HEK293 (cell line): Measurements from ENCODE around the gene USP22.

Source experiments
- CTCF ChIA-PET: fragments of 350-600 bp; formaldehyde crosslinking; extraction: SDS; loops from one replicate; lab custom pipeline; 2021; ENCODE audit warnings: antibody characterized with exemption; lab: Yijun Ruan, JAX
- POLR2A ChIA-PET: fragments of 300-600 bp; formaldehyde crosslinking; extraction: SDS; loops from one replicate; lab custom pipeline; 2020; ENCODE audit warnings: antibody characterized with exemption, inconsistent platforms; lab: Yijun Ruan, JAX
- H3K27ac ChIP-seq: fragments of 200-500 bp; sonication (Bioruptor generic); 2 replicates; pipeline ENCODE4 v1.5.1; 2014; ENCODE audit warnings: low read depth, low read length, control low read depth, inconsistent platforms; ENCODE audit errors: extremely low read depth
- H3K36me3 ChIP-seq, 2 experiments: fragments of 200-500 bp in 1 of 2; sonication (Bioruptor generic) in 1 of 2; 1 replicate in 1 of 2; 2 replicates in 1 of 2; pipeline ENCODE4 v1.5.1; 2014 to 2017; ENCODE audit warnings: inconsistent platforms in 2 of 2, low read length in 2 of 2; ENCODE audit not compliant: control insufficient read depth in 2 of 2, insufficient read depth in 1 of 2
- H3K4me1 ChIP-seq: fragments of 200-500 bp; sonication (Bioruptor generic); 2 replicates; pipeline ENCODE4 v1.5.1; 2014; ENCODE audit warnings: mild to moderate bottlenecking, low read length, inconsistent platforms; ENCODE audit not compliant: control insufficient read depth, insufficient read depth
- H3K4me3 ChIP-seq: 2 replicates; pipeline ENCODE4 v1.5.1; 2011; ENCODE audit warnings: low read depth, mild to moderate bottlenecking, control low read depth, low read length, moderate library complexity
- H3K9me3 ChIP-seq: fragments of 200-500 bp; sonication (Bioruptor generic); 2 replicates; pipeline ENCODE4 v1.5.1; 2014; ENCODE audit warnings: low read depth, low read length, inconsistent platforms; ENCODE audit not compliant: control insufficient read depth, insufficient read depth
- BCL11B ChIP-seq: fragments of 450-650 bp; formaldehyde crosslinking; IDR thresholded peaks from 2 replicates; pipeline ENCODE4 v1.5.1; 2016; ENCODE audit warnings: low read depth, missing biosample characterization, missing genetic modification characterization
- GLI2 ChIP-seq: fragments of 450-650 bp; formaldehyde crosslinking; IDR thresholded peaks from 2 replicates; pipeline ENCODE4; 2017; ENCODE audit warnings: missing biosample characterization, missing genetic modification characterization, low read depth, borderline replicate concordance
- GLI4 ChIP-seq: fragments of 450-650 bp; formaldehyde crosslinking; IDR thresholded peaks from 2 replicates; pipeline ENCODE4 v1.5.1; 2016; ENCODE audit warnings: missing biosample characterization, missing genetic modification characterization
- KLF10 ChIP-seq: fragments of 450-650 bp; IDR thresholded peaks from 2 replicates; pipeline ENCODE4 v1.5.1; 2018; ENCODE audit warnings: missing biosample characterization, mild to moderate bottlenecking, missing genetic modification characterization
- KLF7 ChIP-seq: fragments of 450-650 bp; formaldehyde crosslinking; IDR thresholded peaks from 2 replicates; pipeline ENCODE4 v1.5.1; 2016; ENCODE audit warnings: missing biosample characterization, missing genetic modification characterization, borderline replicate concordance
- KLF9 ChIP-seq: fragments of 450-650 bp; formaldehyde crosslinking; IDR thresholded peaks from 2 replicates; pipeline ENCODE4 v1.5.1; 2016; ENCODE audit warnings: missing biosample characterization, missing genetic modification characterization, low read depth
- YY2 ChIP-seq: fragments of 450-650 bp; formaldehyde crosslinking; IDR thresholded peaks from 2 replicates; pipeline ENCODE4 v1.5.1; 2016; ENCODE audit warnings: missing biosample characterization, missing genetic modification characterization
- ZBTB6 ChIP-seq: fragments of 450-650 bp; formaldehyde crosslinking; IDR thresholded peaks from 2 replicates; pipeline ENCODE4 v1.5.1; 2017; ENCODE audit warnings: missing biosample characterization, missing genetic modification characterization
- ZFP3 ChIP-seq: fragments of 450-650 bp; formaldehyde crosslinking; IDR thresholded peaks from 2 replicates; pipeline ENCODE4 v1.5.1; 2016; ENCODE audit warnings: low read depth, missing biosample characterization, missing genetic modification characterization
- ZNF112 ChIP-seq: fragments of 450-650 bp; formaldehyde crosslinking; IDR thresholded peaks from 2 replicates; pipeline ENCODE4 v1.5.0; 2017; ENCODE audit warnings: missing biosample characterization, missing genetic modification characterization
- ZNF114 ChIP-seq: fragments of 450-650 bp; formaldehyde crosslinking; IDR thresholded peaks from 2 replicates; pipeline ENCODE4 v1.5.0; 2017; ENCODE audit warnings: missing biosample characterization, missing genetic modification characterization
- ZNF133 ChIP-seq: fragments of 450-650 bp; formaldehyde crosslinking; IDR thresholded peaks from 2 replicates; pipeline ENCODE4 v1.5.1; 2016; ENCODE audit warnings: missing biosample characterization, missing genetic modification characterization
- ZNF155 ChIP-seq: fragments of 450-650 bp; formaldehyde crosslinking; IDR thresholded peaks from 2 replicates; pipeline ENCODE4 v1.5.1; 2016; ENCODE audit warnings: missing biosample characterization, missing genetic modification characterization
- ZNF302 ChIP-seq: fragments of 450-650 bp; formaldehyde crosslinking; IDR thresholded peaks from 2 replicates; pipeline ENCODE4 v1.5.1; 2016; ENCODE audit warnings: missing biosample characterization, missing genetic modification characterization, low read depth
- ZNF354C ChIP-seq: fragments of 450-650 bp; formaldehyde crosslinking; IDR thresholded peaks from 2 replicates; pipeline ENCODE4 v1.5.1; 2016; ENCODE audit warnings: missing biosample characterization, missing genetic modification characterization, low read depth, borderline replicate concordance
- ZNF37A ChIP-seq: fragments of 450-650 bp; IDR thresholded peaks from 2 replicates; pipeline ENCODE4 v1.5.1; 2018; ENCODE audit warnings: missing biosample characterization, missing genetic modification characterization
- ZNF416 ChIP-seq: fragments of 450-650 bp; formaldehyde crosslinking; IDR thresholded peaks from 2 replicates; pipeline ENCODE4 v1.5.1; 2016; ENCODE audit warnings: missing biosample characterization, missing genetic modification characterization
- ZNF544 ChIP-seq: fragments of 450-650 bp; formaldehyde crosslinking; IDR thresholded peaks from 2 replicates; pipeline ENCODE4 v1.5.0; 2017; ENCODE audit warnings: missing biosample characterization, missing genetic modification characterization
- ZNF558 ChIP-seq: fragments of 450-650 bp; formaldehyde crosslinking; IDR thresholded peaks from 2 replicates; pipeline ENCODE4 v1.5.1; 2016; ENCODE audit warnings: missing biosample characterization, missing genetic modification characterization
- ZNF596 ChIP-seq: fragments of 450-650 bp; IDR thresholded peaks from 2 replicates; pipeline ENCODE4 v1.5.0; 2018; ENCODE audit warnings: missing biosample characterization, mild to moderate bottlenecking, missing genetic modification characterization, moderate library complexity
- ZNF654 ChIP-seq: fragments of 450-650 bp; formaldehyde crosslinking; IDR thresholded peaks from 2 replicates; pipeline ENCODE4 v1.5.1; 2016; ENCODE audit warnings: low read depth, missing biosample characterization, missing genetic modification characterization
- ZNF658 ChIP-seq: fragments of 450-650 bp; formaldehyde crosslinking; IDR thresholded peaks from 2 replicates; pipeline ENCODE4; 2016; ENCODE audit warnings: missing biosample characterization, missing genetic modification characterization
- ZNF664 ChIP-seq: fragments of 450-650 bp; formaldehyde crosslinking; IDR thresholded peaks from 2 replicates; pipeline ENCODE4 v1.5.1; 2016; ENCODE audit warnings: missing biosample characterization, missing genetic modification characterization
- ZNF768 ChIP-seq: fragments of 450-650 bp; formaldehyde crosslinking; IDR thresholded peaks from 2 replicates; pipeline ENCODE4 v1.5.1; 2018; ENCODE audit warnings: missing biosample characterization, mild to moderate bottlenecking, missing genetic modification characterization
- ZNF785 ChIP-seq: fragments of 450-650 bp; formaldehyde crosslinking; IDR thresholded peaks from 2 replicates; pipeline ENCODE4 v1.5.1; 2016; ENCODE audit warnings: missing biosample characterization, missing genetic modification characterization
- ZNF791 ChIP-seq: fragments of 450-650 bp; formaldehyde crosslinking; IDR thresholded peaks from 2 replicates; pipeline ENCODE4 v1.5.1; 2016; ENCODE audit warnings: missing biosample characterization, missing genetic modification characterization
- ZNF792 ChIP-seq: fragments of 450-650 bp; formaldehyde crosslinking; IDR thresholded peaks from 2 replicates; pipeline ENCODE4 v1.5.1; 2016; ENCODE audit warnings: missing biosample characterization, missing genetic modification characterization
- ZNF843 ChIP-seq: fragments of 450-650 bp; formaldehyde crosslinking; IDR thresholded peaks from 2 replicates; pipeline ENCODE4 v1.5.1; 2016; ENCODE audit warnings: missing biosample characterization, missing genetic modification characterization
- ZSCAN30 ChIP-seq: fragments of 450-650 bp; IDR thresholded peaks from 2 replicates; pipeline ENCODE4 v1.5.1; 2018; ENCODE audit warnings: missing biosample characterization, mild to moderate bottlenecking, missing genetic modification characterization, moderate library complexity
- TF ChIP-seq, protein P1 (sequence below): fragments of 450-650 bp; formaldehyde crosslinking; IDR thresholded peaks from 2 replicates; pipeline ENCODE4 v1.5.1; 2016; ENCODE audit warnings: missing biosample characterization, missing genetic modification characterization
- TF ChIP-seq, protein P2 (sequence below): fragments of 450-650 bp; formaldehyde crosslinking; IDR thresholded peaks from 2 replicates; pipeline ENCODE4 v1.5.1; 2016; ENCODE audit warnings: missing biosample characterization, missing genetic modification characterization
- TF ChIP-seq, protein P3 (sequence below): fragments of 450-650 bp; formaldehyde crosslinking; IDR thresholded peaks from 2 replicates; pipeline ENCODE4 v1.5.1; 2017; ENCODE audit warnings: missing biosample characterization, missing genetic modification characterization

The USP22 gene

DNA sequence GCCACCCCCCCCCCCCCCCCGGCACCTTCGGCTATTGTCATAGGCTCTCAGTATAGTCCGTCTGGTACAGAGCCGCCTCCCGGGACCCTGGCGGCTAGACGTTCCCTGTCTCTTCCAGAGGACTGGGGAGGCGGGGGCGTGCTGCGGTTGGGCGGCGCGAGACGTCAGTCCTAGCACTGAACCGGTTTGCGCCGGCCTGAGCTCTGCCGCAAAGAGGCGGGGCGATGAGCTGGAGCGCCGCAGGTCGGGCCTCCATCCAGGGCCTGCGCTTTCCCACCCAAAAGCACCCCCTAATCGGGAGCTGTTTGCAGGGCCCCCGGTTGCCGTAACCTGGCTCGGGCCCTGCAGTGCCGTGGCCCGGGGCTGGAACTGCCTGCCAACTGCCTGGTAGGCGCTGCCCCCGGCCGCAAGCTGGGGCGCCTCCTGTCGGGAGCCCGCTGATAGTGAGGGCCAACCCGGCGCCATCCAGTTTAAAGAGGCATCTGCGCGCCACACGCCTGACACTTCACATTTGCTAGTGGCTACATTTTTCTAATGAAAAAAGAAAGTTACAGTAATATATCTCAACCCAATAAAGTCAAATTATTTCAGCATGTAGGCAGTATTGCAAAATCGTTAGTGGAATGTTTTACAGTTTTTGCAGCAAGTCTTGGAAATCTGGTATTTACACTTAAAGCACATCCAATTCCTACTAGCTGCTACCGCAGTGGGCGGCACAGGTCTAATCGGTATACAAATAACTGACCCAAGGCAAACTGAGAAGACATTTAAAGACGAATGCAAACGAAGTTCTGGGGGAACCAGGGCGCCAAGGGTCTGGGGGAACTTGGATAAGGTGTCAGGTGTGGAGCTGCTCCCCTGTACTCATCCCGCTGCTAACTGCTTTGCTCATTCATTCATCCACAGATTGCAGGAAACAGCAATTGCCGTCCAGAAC lies 753 bp upstream of the USP22 start:
- CTCF ChIA-PET = interaction anchor here (0.6 to 2.0 kb wide), 20 partner anchors 9 to 469 kb away, joined by 3 to 19 read pairs (median 4); no protein-coding TSS in a partner anchor
- TF ChIP-seq ZNF558 (tag by site-specific recombination) = no peak
- no peak for TF ChIP-seq ZNF768 (tag by site-specific recombination)
- peak; percentile 87 for TF ChIP-seq BCL11B
- no peak for TF ChIP-seq ZNF114 (tag by site-specific recombination)
- TF ChIP-seq ZNF302 = no peak
- peak; percentile 93 for TF ChIP-seq ZSCAN30 (tag by site-specific recombination)
- no peak for TF ChIP-seq ZNF354C (tag by site-specific recombination)
- TF ChIP-seq ZFP3 = no peak
- TF ChIP-seq ZNF416 (tag by site-specific recombination) = no peak
- TF ChIP-seq ZNF544 (tag by site-specific recombination) = no peak
- TF ChIP-seq ZNF654 = no peak
- no peak for TF ChIP-seq ZNF792 (tag by site-specific recombination)
- TF ChIP-seq, protein P1, sequence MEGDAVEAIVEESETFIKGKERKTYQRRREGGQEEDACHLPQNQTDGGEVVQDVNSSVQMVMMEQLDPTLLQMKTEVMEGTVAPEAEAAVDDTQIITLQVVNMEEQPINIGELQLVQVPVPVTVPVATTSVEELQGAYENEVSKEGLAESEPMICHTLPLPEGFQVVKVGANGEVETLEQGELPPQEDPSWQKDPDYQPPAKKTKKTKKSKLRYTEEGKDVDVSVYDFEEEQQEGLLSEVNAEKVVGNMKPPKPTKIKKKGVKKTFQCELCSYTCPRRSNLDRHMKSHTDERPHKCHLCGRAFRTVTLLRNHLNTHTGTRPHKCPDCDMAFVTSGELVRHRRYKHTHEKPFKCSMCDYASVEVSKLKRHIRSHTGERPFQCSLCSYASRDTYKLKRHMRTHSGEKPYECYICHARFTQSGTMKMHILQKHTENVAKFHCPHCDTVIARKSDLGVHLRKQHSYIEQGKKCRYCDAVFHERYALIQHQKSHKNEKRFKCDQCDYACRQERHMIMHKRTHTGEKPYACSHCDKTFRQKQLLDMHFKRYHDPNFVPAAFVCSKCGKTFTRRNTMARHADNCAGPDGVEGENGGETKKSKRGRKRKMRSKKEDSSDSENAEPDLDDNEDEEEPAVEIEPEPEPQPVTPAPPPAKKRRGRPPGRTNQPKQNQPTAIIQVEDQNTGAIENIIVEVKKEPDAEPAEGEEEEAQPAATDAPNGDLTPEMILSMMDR (tag by site-specific recombination) = peak; percentile 98
- TF ChIP-seq ZNF133 (tag by site-specific recombination) = no peak
- no peak for TF ChIP-seq YY2 (tag by site-specific recombination)
- TF ChIP-seq ZNF658 (tag by site-specific recombination) = no peak
- TF ChIP-seq GLI2 = 0 out of 2 replicates have a peak, but pooled peaks have one; percentile 41
- no peak for TF ChIP-seq ZNF155 (tag by site-specific recombination)
- TF ChIP-seq, protein P2, sequence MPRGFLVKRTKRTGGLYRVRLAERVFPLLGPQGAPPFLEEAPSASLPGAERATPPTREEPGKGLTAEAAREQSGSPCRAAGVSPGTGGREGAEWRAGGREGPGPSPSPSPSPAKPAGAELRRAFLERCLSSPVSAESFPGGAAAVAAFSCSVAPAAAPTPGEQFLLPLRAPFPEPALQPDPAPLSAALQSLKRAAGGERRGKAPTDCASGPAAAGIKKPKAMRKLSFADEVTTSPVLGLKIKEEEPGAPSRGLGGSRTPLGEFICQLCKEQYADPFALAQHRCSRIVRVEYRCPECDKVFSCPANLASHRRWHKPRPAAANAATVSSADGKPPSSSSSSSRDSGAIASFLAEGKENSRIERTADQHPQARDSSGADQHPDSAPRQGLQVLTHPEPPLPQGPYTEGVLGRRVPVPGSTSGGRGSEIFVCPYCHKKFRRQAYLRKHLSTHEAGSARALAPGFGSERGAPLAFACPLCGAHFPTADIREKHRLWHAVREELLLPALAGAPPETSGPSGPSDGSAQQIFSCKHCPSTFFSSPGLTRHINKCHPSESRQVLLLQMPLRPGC = peak; percentile 59; the same call in 1 of the 2 replicates
- peak; percentile 55; the same call in 1 of the 2 replicates for TF ChIP-seq KLF7 (tag by site-specific recombination)
- peak; percentile 65; the same call in 1 of the 2 replicates for TF ChIP-seq KLF10 (tag by site-specific recombination)
- peak; percentile 58 for TF ChIP-seq ZBTB6 (tag by site-specific recombination)
- TF ChIP-seq ZNF664 (tag by site-specific recombination) = no peak
- TF ChIP-seq ZNF112 = no peak
- TF ChIP-seq ZNF791 (tag by site-specific recombination) = no peak
- TF ChIP-seq ZNF37A (tag by site-specific recombination) = no peak
- TF ChIP-seq ZNF596 (tag by site-specific recombination) = no peak
- TF ChIP-seq, protein P3, sequence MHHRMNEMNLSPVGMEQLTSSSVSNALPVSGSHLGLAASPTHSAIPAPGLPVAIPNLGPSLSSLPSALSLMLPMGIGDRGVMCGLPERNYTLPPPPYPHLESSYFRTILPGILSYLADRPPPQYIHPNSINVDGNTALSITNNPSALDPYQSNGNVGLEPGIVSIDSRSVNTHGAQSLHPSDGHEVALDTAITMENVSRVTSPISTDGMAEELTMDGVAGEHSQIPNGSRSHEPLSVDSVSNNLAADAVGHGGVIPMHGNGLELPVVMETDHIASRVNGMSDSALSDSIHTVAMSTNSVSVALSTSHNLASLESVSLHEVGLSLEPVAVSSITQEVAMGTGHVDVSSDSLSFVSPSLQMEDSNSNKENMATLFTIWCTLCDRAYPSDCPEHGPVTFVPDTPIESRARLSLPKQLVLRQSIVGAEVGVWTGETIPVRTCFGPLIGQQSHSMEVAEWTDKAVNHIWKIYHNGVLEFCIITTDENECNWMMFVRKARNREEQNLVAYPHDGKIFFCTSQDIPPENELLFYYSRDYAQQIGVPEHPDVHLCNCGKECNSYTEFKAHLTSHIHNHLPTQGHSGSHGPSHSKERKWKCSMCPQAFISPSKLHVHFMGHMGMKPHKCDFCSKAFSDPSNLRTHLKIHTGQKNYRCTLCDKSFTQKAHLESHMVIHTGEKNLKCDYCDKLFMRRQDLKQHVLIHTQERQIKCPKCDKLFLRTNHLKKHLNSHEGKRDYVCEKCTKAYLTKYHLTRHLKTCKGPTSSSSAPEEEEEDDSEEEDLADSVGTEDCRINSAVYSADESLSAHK (tag by site-specific recombination) = peak; percentile 45; the same call in 1 of the 2 replicates
- no peak for TF ChIP-seq GLI4
- peak; percentile 65; the same call in 1 of the 2 replicates for TF ChIP-seq ZNF843 (tag by site-specific recombination)
- peak; percentile 80 for TF ChIP-seq KLF9 (tag by site-specific recombination)
- TF ChIP-seq ZNF785 = 0 out of 2 replicates have a peak, but pooled peaks have one; percentile 30

More for the DNA sequence above, 753 bp upstream of the USP22 start:
- Histone ChIP-seq H3K4me3 (peak overlapping the region; percentile 70), H3K27ac (peak overlapping the region; percentile 91), H3K36me3 (peaks cover 11 to 12% of the 10 kb centered on the region in 2 experiments), H3K4me1 (peaks cover 13% of the 10 kb centered on the region), H3K9me3 (no peaks in the 10 kb centered on the region)
- POLR2A ChIA-PET = interaction anchor here (0.5 to 2.5 kb wide), 40 partner anchors 9 to 1349 kb away, joined by 3 to 59 read pairs (median 4); partner anchors contain the start of genes AKAP10, DHRS7B and NATD1
